GM19467 (cell line): ENCODE results near the gene DMTF1.
"Not testable (repeated sequence)": the region's sequence is repeated elsewhere in the genome, so short reads cannot be mapped to it uniquely, and the experiment has no call there.

Source experiments
- ATAC-seq: cut with Tn5 transposase; IDR thresholded peaks from one replicate; pipeline ENCODE4 v1.9.1; 2021; ENCODE audit warnings: mild to moderate bottlenecking, moderate library complexity; ENCODE audit not compliant: unreplicated experiment

Gene DMTF1

DNA sequence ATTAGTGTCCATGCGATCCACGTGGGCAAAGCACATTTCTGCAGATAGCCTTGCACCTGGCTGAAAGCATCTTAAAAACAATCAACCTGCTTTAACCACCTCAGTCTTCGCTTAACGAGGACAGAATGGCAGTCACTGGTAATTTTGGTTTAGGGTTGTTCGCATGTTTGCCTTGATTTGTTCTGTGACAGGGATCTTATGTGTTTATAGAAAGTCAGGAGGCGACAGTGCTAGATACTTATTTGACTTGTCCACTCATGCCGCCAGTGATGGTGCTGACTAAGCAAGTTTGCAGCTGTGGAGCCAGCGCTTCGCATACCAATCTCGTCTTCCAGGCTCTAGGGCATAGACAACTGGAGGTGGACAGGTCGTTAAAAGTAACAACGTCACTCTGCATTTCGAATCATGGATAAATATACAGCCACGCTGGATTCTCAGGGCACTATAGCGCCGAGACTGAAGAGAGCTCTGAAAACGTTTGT is 68.5 kb downstream of the DMTF1 start:
- ATAC-seq = no peak

DNA sequence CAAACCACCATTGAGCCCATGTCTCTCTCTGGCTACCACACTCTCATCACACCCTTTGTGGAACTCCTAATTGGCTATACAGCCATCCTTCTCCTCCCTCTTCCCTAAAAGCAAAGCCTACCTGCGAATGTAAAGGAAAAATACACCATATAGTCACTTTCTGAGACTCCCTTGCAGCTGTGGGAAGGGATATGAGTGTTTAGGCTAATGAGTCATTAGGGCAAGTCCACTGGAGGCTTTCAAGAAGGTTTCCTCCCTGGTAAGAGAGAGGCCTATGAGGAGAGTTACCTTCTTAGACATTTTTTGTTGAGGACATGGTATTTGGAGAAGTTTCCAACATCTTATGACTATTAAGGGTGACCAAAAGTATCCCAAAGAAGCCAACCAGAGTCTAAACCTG is 71.4 kb downstream of the DMTF1 start:
- ATAC-seq = no peak

DNA sequence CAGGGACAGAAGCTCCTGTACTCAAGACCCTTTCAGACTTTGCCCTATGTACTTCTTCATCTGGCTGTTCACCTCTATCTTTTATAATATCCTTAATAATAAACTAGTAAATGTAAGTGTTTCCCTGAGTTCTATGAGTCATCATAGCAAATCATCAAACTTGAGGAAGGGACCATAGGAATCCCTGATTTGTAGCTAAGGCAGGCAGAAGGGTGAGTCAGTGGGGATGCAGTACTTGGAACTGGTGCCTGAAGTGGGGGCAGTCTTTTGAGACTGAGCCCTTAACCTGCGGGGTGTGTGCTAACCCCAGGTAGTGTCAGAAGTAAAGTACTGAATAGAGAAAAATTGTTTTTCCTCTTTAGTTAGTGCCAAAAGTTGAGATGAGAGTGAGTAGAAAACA is 73.4 kb downstream of the DMTF1 start:
- no peak for ATAC-seq

DNA sequence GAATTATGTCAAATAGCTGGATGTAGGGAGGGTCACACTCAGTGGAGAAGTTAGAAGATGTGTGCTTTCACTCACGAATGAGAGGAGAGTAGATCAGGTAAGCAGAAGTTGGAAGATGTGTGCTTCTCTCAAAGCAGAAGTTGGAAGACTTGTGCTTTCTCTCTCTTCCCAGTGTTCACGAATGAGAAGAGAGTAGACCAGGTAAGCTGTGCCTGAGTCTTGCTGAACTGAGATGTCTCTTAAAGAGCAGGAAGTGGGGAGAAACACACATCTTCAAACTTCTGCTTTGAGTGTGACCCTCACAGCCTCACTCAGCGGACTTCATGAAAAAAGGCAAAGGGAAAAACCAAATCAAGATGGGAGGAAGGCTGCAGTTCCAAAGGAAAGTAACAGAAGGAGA is 74.2 kb downstream of the DMTF1 start:
- ATAC-seq = no peak

DNA sequence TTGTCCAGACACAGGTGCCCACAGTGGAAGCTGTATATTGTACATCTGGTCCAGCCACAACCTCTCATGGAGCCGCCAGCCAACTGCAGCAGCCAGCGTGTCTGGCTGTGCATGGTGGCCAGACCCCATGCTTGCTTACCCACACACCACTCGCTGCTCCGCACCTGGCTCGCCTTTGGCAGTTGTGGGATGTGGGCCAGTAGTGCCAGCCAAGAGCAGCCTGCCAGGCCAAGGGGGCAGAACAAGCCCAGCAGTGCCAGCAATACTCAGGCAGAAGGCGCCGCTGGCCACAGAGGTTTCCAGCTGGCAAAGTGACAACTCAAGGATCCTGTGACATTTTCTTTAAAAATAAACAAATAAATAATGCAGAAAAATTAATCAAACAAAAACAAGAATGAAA is 79.0 kb downstream of the DMTF1 start:
- no peak for ATAC-seq

DNA sequence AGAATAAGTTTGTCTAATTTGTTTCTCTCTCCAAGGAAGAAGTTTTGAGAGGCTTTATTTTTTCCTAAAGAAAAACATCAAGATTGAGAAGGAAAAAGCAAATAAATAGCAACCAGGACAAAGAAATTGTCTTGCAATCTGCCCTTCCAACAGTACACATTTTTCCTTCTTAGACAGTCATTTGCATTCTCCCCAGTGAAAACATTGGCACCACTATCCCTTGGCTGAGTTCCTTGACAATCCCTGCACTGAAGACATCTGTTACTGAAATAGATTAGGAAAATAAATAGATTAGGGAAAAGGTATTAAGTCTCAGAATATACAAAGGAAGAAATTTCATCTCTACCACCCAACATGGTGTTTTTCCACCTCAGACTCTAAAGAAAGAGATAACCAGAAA is 79.5 kb downstream of the DMTF1 start:
- no peak for ATAC-seq

DNA sequence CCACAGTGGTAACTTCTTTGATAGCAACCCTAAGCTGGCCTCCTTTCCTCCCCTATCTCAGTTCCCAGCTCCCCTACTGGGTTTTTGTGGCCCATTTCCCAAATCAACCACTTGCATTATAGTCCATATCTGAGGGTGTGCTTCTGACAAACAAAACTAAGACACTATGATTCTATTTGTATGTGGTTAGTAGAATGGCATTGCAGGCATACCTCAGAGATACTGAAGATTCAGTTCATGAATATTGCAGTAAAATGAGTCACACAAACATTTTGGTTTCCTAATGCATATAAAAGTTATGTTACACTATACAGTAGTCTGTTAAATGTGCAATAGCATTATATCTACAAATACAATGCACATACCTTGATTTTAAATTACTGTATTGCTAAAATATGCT is 82.7 kb downstream of the DMTF1 start:
- no peak for ATAC-seq

DNA sequence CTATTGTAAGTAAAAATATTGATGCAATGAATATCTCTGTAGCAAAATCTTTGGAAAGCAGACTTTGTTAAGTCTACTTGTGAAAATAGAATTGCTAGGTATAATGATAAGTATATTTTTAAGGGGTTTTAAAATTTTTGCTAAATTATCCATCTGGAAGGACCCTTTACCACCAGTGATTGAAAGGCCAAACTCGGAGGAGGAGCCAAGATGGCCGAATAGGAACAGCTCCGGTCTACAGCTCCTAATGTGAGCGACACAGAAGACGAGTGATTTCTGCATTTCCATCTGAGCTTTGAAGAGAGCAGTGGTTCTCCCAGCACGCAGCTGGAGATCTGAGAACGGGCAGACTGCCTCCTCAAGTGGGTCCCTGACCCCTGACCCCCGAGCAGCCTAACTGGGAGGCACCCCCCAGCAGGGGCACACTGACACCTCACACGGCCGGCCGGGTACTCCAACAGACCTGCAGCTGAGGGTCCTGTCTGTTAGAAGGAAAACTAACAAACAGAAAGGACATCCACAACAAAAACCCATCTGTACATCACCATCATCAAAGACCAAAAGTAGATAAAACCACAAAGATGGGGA is 86.3 kb downstream of the DMTF1 start:
- ATAC-seq = not testable (repeated sequence)

DNA sequence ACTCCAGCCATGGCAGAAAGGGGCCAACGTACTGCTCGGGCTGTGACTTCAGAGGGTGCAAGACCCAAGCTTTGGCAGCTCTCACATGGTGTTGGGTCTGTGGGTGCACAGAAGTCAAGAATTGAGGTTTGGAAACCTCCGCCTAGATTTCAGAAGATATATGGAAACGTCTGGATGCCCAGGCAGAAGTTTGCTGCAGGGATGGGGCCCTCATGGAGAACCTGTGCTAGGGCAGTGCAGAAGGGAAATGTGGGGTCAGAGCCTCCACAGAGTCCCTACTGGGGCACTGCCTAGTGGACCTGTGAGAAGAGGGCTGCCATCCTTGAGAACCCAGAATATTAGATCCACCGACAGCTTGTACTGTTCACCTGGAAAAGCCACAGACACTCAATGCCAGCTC is 93.4 kb downstream of the DMTF1 start:
- ATAC-seq = not testable (repeated sequence)
